Measurements from ENCODE around the gene ZNF225.

DNA sequence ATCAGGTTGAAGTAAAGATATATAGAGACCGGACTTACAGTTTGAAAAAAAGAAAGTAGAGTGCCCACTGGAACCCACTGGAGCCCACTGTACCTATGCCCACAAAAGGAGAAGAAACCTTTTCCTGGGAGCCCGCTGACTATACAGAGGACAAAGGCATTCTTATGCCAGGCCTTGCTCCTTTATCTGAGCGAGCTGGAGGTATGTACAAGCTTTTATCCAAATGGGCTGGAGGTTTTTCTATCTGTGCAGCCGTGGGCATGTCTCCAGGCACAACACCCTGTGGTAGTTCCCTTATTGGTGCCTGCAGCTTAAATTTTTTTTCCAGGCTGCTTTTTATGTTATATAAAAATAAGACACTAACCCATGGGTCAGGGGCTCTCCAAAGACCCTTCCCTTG is 36.6 kb downstream of the ZNF225 start:
- TF ChIP-seq, protein P1, sequence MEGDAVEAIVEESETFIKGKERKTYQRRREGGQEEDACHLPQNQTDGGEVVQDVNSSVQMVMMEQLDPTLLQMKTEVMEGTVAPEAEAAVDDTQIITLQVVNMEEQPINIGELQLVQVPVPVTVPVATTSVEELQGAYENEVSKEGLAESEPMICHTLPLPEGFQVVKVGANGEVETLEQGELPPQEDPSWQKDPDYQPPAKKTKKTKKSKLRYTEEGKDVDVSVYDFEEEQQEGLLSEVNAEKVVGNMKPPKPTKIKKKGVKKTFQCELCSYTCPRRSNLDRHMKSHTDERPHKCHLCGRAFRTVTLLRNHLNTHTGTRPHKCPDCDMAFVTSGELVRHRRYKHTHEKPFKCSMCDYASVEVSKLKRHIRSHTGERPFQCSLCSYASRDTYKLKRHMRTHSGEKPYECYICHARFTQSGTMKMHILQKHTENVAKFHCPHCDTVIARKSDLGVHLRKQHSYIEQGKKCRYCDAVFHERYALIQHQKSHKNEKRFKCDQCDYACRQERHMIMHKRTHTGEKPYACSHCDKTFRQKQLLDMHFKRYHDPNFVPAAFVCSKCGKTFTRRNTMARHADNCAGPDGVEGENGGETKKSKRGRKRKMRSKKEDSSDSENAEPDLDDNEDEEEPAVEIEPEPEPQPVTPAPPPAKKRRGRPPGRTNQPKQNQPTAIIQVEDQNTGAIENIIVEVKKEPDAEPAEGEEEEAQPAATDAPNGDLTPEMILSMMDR (IDR thresholded peaks at IDR 0.05) = no peak
- no peak for TF ChIP-seq EZH2 (IDR thresholded peaks at IDR 0.05; ENCODE audit: borderline replicate concordance, insufficient read depth, low read depth, low read length, poor library complexity, severe bottlenecking)
